H1 (cell line): ENCODE results near the gene NAMPT. TPM values are rescaled to one million over a fixed set of nuclear protein-coding genes. Genes with fewer than 3 reads are reported as not detected.

Experiments
- CTCF ChIA-PET: fragments of 300-600 bp; sonication (Branson Sonifier 250); formaldehyde crosslinking; loops from one replicate; lab custom pipeline; 2021; ENCODE audit not compliant: partially characterized antibody; lab: Charles Lee
- POLR2A ChIA-PET: fragments of 300-600 bp; sonication (Branson Sonifier 250); formaldehyde crosslinking; loops from one replicate; lab custom pipeline; 2021; ENCODE audit warnings: inconsistent platforms; ENCODE audit not compliant: partially characterized antibody; lab: Charles Lee
- DNase-seq, 2 experiments: peaks; one replicate each; pipeline versions ENCODE4 v3.0.0 to v3.0.0-alpha.2; 2010 to 2022; ENCODE audit warnings: low spot score in 2 of 2, low read depth in 1 of 2, mixed read lengths in 1 of 2
- FAIRE-seq: peaks from 2 replicates; lab custom pipeline; 2011; peaks lifted over from hg19 to GRCh38; lab: Jason Lieb, UNC
- H2AFZ ChIP-seq: 2 replicates; pipeline ENCODE4 v1.8.1; 2012; ENCODE audit warnings: low read length, inconsistent platforms
- H2AK5ac ChIP-seq: 2 replicates; pipeline ENCODE4 v1.6.1; 2013; ENCODE audit warnings: low read depth, low read length
- H2BK120ac ChIP-seq: replicated peaks from 2 replicates; pipeline ENCODE3; 2013; ENCODE audit warnings: low read depth, low read length, inconsistent platforms
- H2BK12ac ChIP-seq: 2 replicates; pipeline ENCODE4 v1.6.1; 2013; ENCODE audit warnings: low read depth, low read length
- H2BK15ac ChIP-seq: 2 replicates; pipeline ENCODE4 v1.6.1; 2013; ENCODE audit warnings: low read length
- H2BK20ac ChIP-seq: 2 replicates; pipeline ENCODE4 v1.6.1; 2013; ENCODE audit warnings: low read length
- H2BK5ac ChIP-seq: 2 replicates; pipeline ENCODE4 v1.6.1; 2013; ENCODE audit warnings: low read depth, low read length
- H3K14ac ChIP-seq: 2 replicates; pipeline ENCODE4 v1.6.1; 2013; ENCODE audit warnings: inconsistent platforms; ENCODE audit not compliant: insufficient read length
- H3K18ac ChIP-seq: 2 replicates; pipeline ENCODE4 v1.6.1; 2013; ENCODE audit warnings: low read length; ENCODE audit errors: extremely low read depth
- H3K23ac ChIP-seq: 2 replicates; pipeline ENCODE4 v1.6.1; 2013; ENCODE audit warnings: inconsistent platforms; ENCODE audit not compliant: insufficient read length
- H3K23me2 ChIP-seq: 2 replicates; pipeline ENCODE4 v1.6.1; 2013; ENCODE audit warnings: low read depth, low read length
- H3K27ac ChIP-seq: 2 replicates; pipeline ENCODE4 v1.6.1; 2011; ENCODE audit warnings: low read depth, low read length, inconsistent platforms
- H3K27me3 ChIP-seq, 4 experiments: replicated peaks in 1 of 4; 1 replicate in 1 of 4; 2 replicates in 3 of 4; pipeline versions ENCODE4 v1.6.1 to v1.8.1; 2011 to 2013; ENCODE audit warnings: low read length in 3 of 4, mild to moderate bottlenecking in 3 of 4, inconsistent platforms in 2 of 4, mixed read lengths in 2 of 4, moderate library complexity in 1 of 4; ENCODE audit not compliant: control insufficient read depth in 3 of 4, insufficient read depth in 3 of 4; ENCODE audit errors: extremely low read depth in 1 of 4
- H3K36me3 ChIP-seq, 4 experiments: 2 replicates each; pipeline versions ENCODE4 v1.6.1 to v1.8.1; 2011 to 2013; ENCODE audit warnings: mild to moderate bottlenecking in 4 of 4, low read length in 3 of 4, moderate library complexity in 2 of 4, control low read depth in 1 of 4, inconsistent platforms in 1 of 4; ENCODE audit not compliant: insufficient read depth in 4 of 4, control insufficient read depth in 2 of 4
- H3K4ac ChIP-seq: replicated peaks from 2 replicates; pipeline ENCODE3; 2013; ENCODE audit warnings: low read length, low read depth, mixed read lengths, inconsistent platforms; ENCODE audit not compliant: insufficient read length
- H3K4me1 ChIP-seq, 4 experiments: replicated peaks in 1 of 4; 1 replicate in 1 of 4; 2 replicates in 3 of 4; pipeline versions ENCODE4 v1.6.1 to v1.8.1; 2011 to 2013; ENCODE audit warnings: low read length in 3 of 4, inconsistent platforms in 2 of 4, mixed read lengths in 1 of 4; ENCODE audit not compliant: insufficient read depth in 4 of 4, control insufficient read depth in 3 of 4
- H3K4me2 ChIP-seq, 2 experiments: 2 replicates each; pipeline versions ENCODE4 v1.6.1 to v1.8.1; 2011 to 2013; ENCODE audit warnings: low read depth in 2 of 2, low read length in 2 of 2, control low read depth in 1 of 2, inconsistent platforms in 1 of 2, mild to moderate bottlenecking in 1 of 2; ENCODE audit not compliant: insufficient read depth in 1 of 2
- H3K4me3 ChIP-seq, 4 experiments: fragments of 200-600, 300-600 bp in 1 of 4; sonication (generic), shearing (Covaris generic), sonication (Bioruptor Twin) in 1 of 4; 2 replicates each; pipeline versions ENCODE4 v1.5.1 to v1.8.1; 2011 to 2016; ENCODE audit warnings: low read length in 4 of 4, low read depth in 3 of 4, control low read depth in 2 of 4, inconsistent platforms in 2 of 4, mild to moderate bottlenecking in 2 of 4, mixed read lengths in 1 of 4, moderate library complexity in 1 of 4; ENCODE audit not compliant: insufficient read depth in 2 of 4; ENCODE audit errors: extremely low read depth in 1 of 4
- H3K56ac ChIP-seq: replicated peaks from 2 replicates; pipeline ENCODE3; 2013; ENCODE audit warnings: low read depth, mild to moderate bottlenecking, mixed read lengths, low read length, inconsistent platforms; ENCODE audit not compliant: insufficient read length
- H3K79me1 ChIP-seq: 2 replicates; pipeline ENCODE4 v1.6.1; 2013; ENCODE audit warnings: low read depth, low read length, control low read depth
- H3K79me2 ChIP-seq, 2 experiments: 2 replicates each; pipeline versions ENCODE4 v1.6.1 to v1.8.1; 2012 to 2013; ENCODE audit warnings: low read length in 2 of 2, mild to moderate bottlenecking in 2 of 2, inconsistent platforms in 1 of 2; ENCODE audit not compliant: insufficient read depth in 2 of 2, control insufficient read depth in 1 of 2
- H3K9ac ChIP-seq, 4 experiments: replicated peaks in 1 of 4; 1 replicate in 1 of 4; 2 replicates in 3 of 4; pipeline versions ENCODE4 v1.6.1 to v1.8.1; 2011 to 2013; ENCODE audit warnings: low read depth in 3 of 4, low read length in 3 of 4, control low read depth in 2 of 4, mild to moderate bottlenecking in 2 of 4, moderate library complexity in 2 of 4, inconsistent platforms in 1 of 4; ENCODE audit errors: extremely low read depth in 1 of 4
- H3K9me3 ChIP-seq, 2 experiments: 2 replicates each; pipeline versions ENCODE4 v1.6.1 to v1.8.1; 2012 to 2013; ENCODE audit warnings: mild to moderate bottlenecking in 2 of 2, moderate library complexity in 2 of 2, control low read depth in 1 of 2, inconsistent platforms in 1 of 2, low read depth in 1 of 2, low read length in 1 of 2, mixed read lengths in 1 of 2; ENCODE audit not compliant: insufficient read depth in 2 of 2
- H4K20me1 ChIP-seq, 2 experiments: replicated peaks in 1 of 2; 2 replicates each; pipeline versions ENCODE3 to v1.8.1; 2011 to 2013; ENCODE audit warnings: inconsistent platforms in 2 of 2, low read length in 2 of 2, mild to moderate bottlenecking in 1 of 2; ENCODE audit not compliant: insufficient read depth in 2 of 2, control insufficient read depth in 1 of 2
- H4K5ac ChIP-seq: 2 replicates; pipeline ENCODE4 v1.6.1; 2013; ENCODE audit warnings: low read length, low read depth, mixed read lengths, inconsistent platforms; ENCODE audit not compliant: insufficient read length
- H4K8ac ChIP-seq: 2 replicates; pipeline ENCODE4 v1.8.0; 2013; ENCODE audit warnings: mild to moderate bottlenecking, moderate library complexity, low read length, inconsistent platforms; ENCODE audit not compliant: insufficient read depth; ENCODE audit errors: extremely low read depth
- H4K91ac ChIP-seq: replicated peaks from 2 replicates; pipeline ENCODE3; 2013; ENCODE audit warnings: low read length, mixed read lengths, inconsistent platforms; ENCODE audit not compliant: insufficient read length
- ATF3 ChIP-seq: IDR thresholded peaks from 2 replicates; pipeline ENCODE4 v1.6.1; 2011; ENCODE audit warnings: low read depth, mild to moderate bottlenecking, low read length; ENCODE audit not compliant: insufficient read depth
- CHD1 ChIP-seq: IDR thresholded peaks from 2 replicates; pipeline ENCODE4 v1.6.1; 2012; ENCODE audit warnings: low read depth, low read length, improper control_type of control experiment
- CHD2 ChIP-seq: IDR thresholded peaks from 2 replicates; pipeline ENCODE4 v1.6.1; 2012; ENCODE audit warnings: low read length, improper control_type of control experiment
- CREB1 ChIP-seq: IDR thresholded peaks from 2 replicates; pipeline ENCODE4 v1.6.1; 2012; ENCODE audit warnings: inconsistent platforms
- FOSL1 ChIP-seq: IDR thresholded peaks from 2 replicates; pipeline ENCODE4 v1.6.1; 2011; ENCODE audit warnings: mild to moderate bottlenecking, low read depth, low read length, moderate library complexity; ENCODE audit not compliant: insufficient read depth
- HDAC2 ChIP-seq, 2 experiments: fragments of 300-600 bp in 1 of 2; sonication (generic) in 1 of 2; IDR thresholded peaks; 2 replicates each; pipeline ENCODE4 v1.6.1; 2011 to 2012; ENCODE audit warnings: low read depth in 2 of 2, low read length in 2 of 2, mild to moderate bottlenecking in 2 of 2, moderate library complexity in 2 of 2, borderline replicate concordance in 1 of 2, inconsistent platforms in 1 of 2
- JUN ChIP-seq: IDR thresholded peaks from 2 replicates; pipeline ENCODE4 v1.6.1; 2011; ENCODE audit warnings: low read depth, mild to moderate bottlenecking, improper control_type of control experiment, low read length
- RAD21 ChIP-seq, 2 experiments: IDR thresholded peaks in 1 of 2; conservative IDR thresholded peaks in 1 of 2; 2 replicates each; pipeline ENCODE4 v1.6.1; 2011; ENCODE audit warnings: low read depth in 2 of 2, low read length in 2 of 2, improper control_type of control experiment in 1 of 2, inconsistent platforms in 1 of 2, mild to moderate bottlenecking in 1 of 2, moderate library complexity in 1 of 2
- TEAD4 ChIP-seq: IDR thresholded peaks from 2 replicates; pipeline ENCODE4 v1.6.1; 2012; ENCODE audit warnings: low read depth, low read length, inconsistent platforms, mixed read lengths
- USF2 ChIP-seq: IDR thresholded peaks from 2 replicates; pipeline ENCODE4 v1.6.1; 2011; ENCODE audit warnings: low read length, improper control_type of control experiment
- YY1 ChIP-seq: IDR thresholded peaks from 2 replicates; pipeline ENCODE4 v1.6.1; 2011; ENCODE audit warnings: low read depth, mild to moderate bottlenecking, low read length
- WGBS, 2 experiments: shearing (Covaris generic) in 1 of 2; methylation state at CpG; one replicate each; pipeline versions ENCODE4 v1.1.6 to v1.1.7; 2013 to 2015; ENCODE audit warnings: low lambda C conversion rate in 2 of 2, mixed read lengths in 2 of 2, inconsistent platforms in 1 of 2, low coverage in 1 of 2, missing lambda C conversion rate in 1 of 2; ENCODE audit not compliant: insufficient replicate concordance in 2 of 2, insufficient coverage in 1 of 2, insufficient read length in 1 of 2; ENCODE audit errors: extremely low coverage in 1 of 2, missing lambda C conversion rate in 1 of 2; 5-methylcytosine and 5-hydroxymethylcytosine counted together
- polyA plus RNA-seq, 7 experiments: library from polyadenylated mRNA; depleted of rRNA in 3 of 7; stranded (reverse) in 5 of 7; unstranded in 2 of 7; fragments of >200 nt in 5 of 7; fragments of 200-250 nt in 2 of 7; gene quantifications; 1 replicate in 5 of 7; 2 replicates in 1 of 7; 4 replicates in 1 of 7; pipeline versions ENCODE4 v1.2.1 to v1.2.3, GENCODE V29; 2011 to 2013; ENCODE audit warnings: missing spikeins in 2 of 7, mixed read lengths in 2 of 7
- total RNA-seq: library from RNA; stranded (reverse); fragmentation: NEBNext Ultra II Directional; extraction: Animal tissue kit (Norgen Biotek cat#: 25700); gene quantifications from 2 replicates; pipeline ENCODE4 v1.2.1, GENCODE V29; 2021

Gene NAMPT
- total and polyA plus RNA-seq, 2 of the 8 experiments (the other 6 are each of a cell fraction or from before 2014, with no cell fraction given): 15.4 to 95.9 TPM

GRCh38 chr7:106203473-106203872 is 81.3 kb downstream of the NAMPT start:
- 78% methylated on average over 1 of the region's 1 CpG; no CpG with 5 or more reads in 1 of the 2 experiments for WGBS, 2 experiments
- no peak overlapping the region for H2AFZ ChIP-seq
- no peak overlapping the region for H4K5ac ChIP-seq
- no peak overlapping the region for H2AK5ac ChIP-seq
- H3K79me1 ChIP-seq: no peaks in the 10 kb centered on the region
- H3K56ac ChIP-seq: no peak overlapping the region
- no peak overlapping the region for H3K4ac ChIP-seq
- H2BK15ac ChIP-seq: no peak overlapping the region
- no peak overlapping the region for H3K4me2 ChIP-seq
- no peaks in the 10 kb centered on the region for H3K4me1 ChIP-seq
- CTCF ChIA-PET: interaction anchor here (0.6 to 0.8 kb wide), 2 partner anchors 13 to 27 kb away, joined by 3 to 4 read pairs; no protein-coding TSS in a partner anchor
- H4K8ac ChIP-seq: no peak overlapping the region
- H2BK120ac ChIP-seq: no peak overlapping the region
- no peak overlapping the region for H3K27ac ChIP-seq
- no peaks in the 10 kb centered on the region for H3K23me2 ChIP-seq
- H3K79me2 ChIP-seq: no peaks in the 10 kb centered on the region
- no peak overlapping the region for H2BK5ac ChIP-seq
- no peak overlapping the region for H2BK12ac ChIP-seq
- FAIRE-seq (no peak), DNase-seq (no peak)
- no peak overlapping the region for H3K14ac ChIP-seq
- H3K23ac ChIP-seq: no peak overlapping the region
- POLR2A ChIA-PET: no interaction called here
- H3K36me3 ChIP-seq: no peaks in the 10 kb centered on the region
- peaks cover 9 to 12% of the 10 kb centered on the region in 2 experiments for H3K9me3 ChIP-seq
- H4K91ac ChIP-seq: no peak overlapping the region
- no peak overlapping the region for H3K4me3 ChIP-seq
- H3K9ac ChIP-seq: no peak overlapping the region
- H3K18ac ChIP-seq: no peak overlapping the region
- no peak overlapping the region for H2BK20ac ChIP-seq
- H4K20me1 ChIP-seq: no peaks in the 10 kb centered on the region
- no peaks in the 10 kb centered on the region for H3K27me3 ChIP-seq
- TF ChIP-seq USF2: no peak
- TF ChIP-seq TEAD4: no peak
- no peak for TF ChIP-seq JUN
- TF ChIP-seq CHD2: no peak
- TF ChIP-seq ATF3: no peak
- no peak for TF ChIP-seq CHD1
- no peak for TF ChIP-seq RAD21 (IDR thresholded peaks at IDR 0.05 in 1 of 2, conservative IDR thresholded peaks at IDR 0.05 in 1 of 2; ENCODE audit: low read depth in 2 of 2, low read length in 2 of 2)
- no peak for TF ChIP-seq YY1
- no peak for TF ChIP-seq HDAC2 (IDR thresholded peaks at IDR 0.05; ENCODE audit: borderline replicate concordance in 1 of 2, low read depth in 2 of 2, low read length in 2 of 2)
- no peak for TF ChIP-seq FOSL1
- TF ChIP-seq CREB1: no peak
